B cell (primary cell): Measurements from ENCODE around the gene AP3M1. TPM values are rescaled to one million over a fixed set of nuclear protein-coding genes. Genes with fewer than 3 reads are reported as not detected.

Experiments used
- ATAC-seq: fragments of 200-7000 bp; cut with Tn5 transposase; one replicate; pipeline ENCODE4 v1.10.0; 2021; ENCODE audit warnings: low read depth, mild to moderate bottlenecking, moderate number of reproducible peaks, moderate library complexity
- CTCF ChIA-PET: fragments of 350-600 bp; sonication (Branson Sonifier 250); formaldehyde crosslinking; loops from one replicate; lab custom pipeline; 2021; ENCODE audit warnings: antibody characterized with exemption, inconsistent platforms; lab: Charles Lee
- POLR2A ChIA-PET: fragments of 350-600 bp; sonication (Branson Sonifier 250); formaldehyde crosslinking; loops from one replicate; lab custom pipeline; 2021; ENCODE audit warnings: antibody characterized with exemption; lab: Charles Lee
- DNase-seq: peaks from one replicate; pipeline ENCODE4 v3.0.0; 2013
- H2AFZ ChIP-seq: 2 replicates; pipeline ENCODE4 v1.6.1; 2012; ENCODE audit warnings: mild to moderate bottlenecking, low read depth, low read length; ENCODE audit not compliant: insufficient read depth, poor library complexity, severe bottlenecking
- H3K27ac ChIP-seq, 2 donors: 1 replicate in 1 of 2; 2 replicates in 1 of 2; pipeline ENCODE4 v1.5.1; 2012 to 2013; ENCODE audit warnings: low read length in 2 of 2, mild to moderate bottlenecking in 2 of 2, moderate library complexity in 1 of 2
- H3K27me3 ChIP-seq, 4 experiments: fragments of 200-600 bp in 1 of 4; sonication (generic) in 1 of 4; replicated peaks in 1 of 4; 1 replicate in 2 of 4; 2 replicates in 2 of 4; pipeline versions ENCODE4 v1.6.1 to v1.7.0; 2013 to 2016; ENCODE audit warnings: low read length in 3 of 4, mild to moderate bottlenecking in 2 of 4, mixed read lengths in 1 of 4, moderate library complexity in 1 of 4; ENCODE audit not compliant: insufficient read depth in 4 of 4, control insufficient read depth in 3 of 4; ENCODE audit errors: control extremely low read depth in 1 of 4
- H3K36me3 ChIP-seq, 2 experiments: replicated peaks in 1 of 2; 1 replicate in 1 of 2; 2 replicates in 1 of 2; pipeline versions ENCODE4 v1.6.1 to v1.7.1; 2013; ENCODE audit warnings: low read length in 1 of 2; ENCODE audit not compliant: insufficient read depth in 2 of 2, control insufficient read depth in 1 of 2; ENCODE audit errors: control extremely low read depth in 1 of 2, extremely low read depth in 1 of 2
- H3K4me1 ChIP-seq, 2 donors: fragments of 200-600 bp in 1 of 2; sonication (generic) in 1 of 2; 1 replicate in 1 of 2; 2 replicates in 1 of 2; pipeline versions ENCODE4 v1.5.1 to v1.6.1; 2013 to 2017; ENCODE audit warnings: low read length in 2 of 2; ENCODE audit not compliant: control insufficient read depth in 2 of 2, insufficient read depth in 2 of 2
- H3K4me2 ChIP-seq: replicated peaks from 2 replicates; pipeline ENCODE3; 2012; ENCODE audit warnings: mild to moderate bottlenecking, low read depth, low read length; ENCODE audit not compliant: poor library complexity, severe bottlenecking
- H3K4me3 ChIP-seq, 5 experiments: fragments of 200-600 bp in 1 of 5; sonication (generic) in 1 of 5; 1 replicate in 3 of 5; 2 replicates in 2 of 5; pipeline versions ENCODE4 v1.5.1 to v1.7.0; 2011 to 2016; ENCODE audit warnings: low read length in 4 of 5, mild to moderate bottlenecking in 4 of 5, low read depth in 2 of 5, control low read depth in 1 of 5, moderate library complexity in 1 of 5; ENCODE audit not compliant: insufficient read depth in 1 of 5; ENCODE audit errors: control extremely low read depth in 1 of 5, extremely low read depth in 1 of 5
- H3K79me2 ChIP-seq: fragments of 200-600 bp; sonication (generic); one replicate; pipeline ENCODE4 v1.6.0; 2016; ENCODE audit warnings: low read length; ENCODE audit not compliant: control insufficient read depth, insufficient read depth
- H3K9ac ChIP-seq: fragments of 200-600 bp; sonication (generic); 2 replicates; pipeline ENCODE4 v1.6.1; 2017; ENCODE audit warnings: mild to moderate bottlenecking, low read length, moderate library complexity
- H3K9me3 ChIP-seq, 3 donors: one replicate each; pipeline versions ENCODE4 v1.6.1 to v1.7.1; 2013; ENCODE audit warnings: low read length in 2 of 3; ENCODE audit not compliant: control insufficient read depth in 2 of 3, insufficient read depth in 1 of 3; ENCODE audit errors: control extremely low read depth in 1 of 3
- H4K20me1 ChIP-seq: 2 replicates; pipeline ENCODE4 v1.6.0; 2012; ENCODE audit warnings: mild to moderate bottlenecking, low read length; ENCODE audit not compliant: insufficient read depth, control insufficient read depth, poor library complexity, severe bottlenecking
- H3K27ac Mint-ChIP-seq: one replicate; pipeline ENCODE4 v1.8.0; 2021; ENCODE audit warnings: mixed read lengths
- H3K27me3 Mint-ChIP-seq: one replicate; pipeline ENCODE4 v1.8.0; 2021; ENCODE audit warnings: mixed read lengths
- H3K4me1 Mint-ChIP-seq: one replicate; pipeline ENCODE4 v1.8.0; 2021; ENCODE audit warnings: mixed read lengths
- H3K4me3 Mint-ChIP-seq: one replicate; pipeline ENCODE4 v1.8.0; 2021; ENCODE audit warnings: mixed read lengths
- H3K9me3 Mint-ChIP-seq: one replicate; pipeline ENCODE4 v1.8.0; 2022; ENCODE audit warnings: mixed read lengths; ENCODE audit not compliant: insufficient read depth
- EZH2 ChIP-seq: IDR thresholded peaks from 2 replicates; pipeline ENCODE4 v1.6.1; 2012; ENCODE audit warnings: borderline replicate concordance, low read depth, mild to moderate bottlenecking, moderate library complexity, low read length; ENCODE audit not compliant: insufficient read depth, poor library complexity, severe bottlenecking
- WGBS: methylation state at CpG from one replicate; pipeline ENCODE4 v1.1.5; 2013; ENCODE audit warnings: missing lambda C conversion rate; ENCODE audit not compliant: insufficient coverage; 5-methylcytosine and 5-hydroxymethylcytosine counted together
- intact Hi-C: fragments of 100-400 bp; cut with micrococcal nuclease; formaldehyde crosslinking; loops from one replicate; pipeline ENCODE4 v1.10.0; 2022
- polyA plus RNA-seq: library from polyadenylated mRNA; depleted of rRNA; stranded (reverse); fragments of >200 nt; gene quantifications from 2 replicates; pipeline ENCODE4 v1.2.3, GENCODE V29; 2012
- total RNA-seq, 2 donors: library from RNA; stranded (reverse); fragments of 120-200 nt in 1 of 2; gene quantifications; 1 replicate in 1 of 2; 2 replicates in 1 of 2; pipeline versions ENCODE4 v1.2.3 to v1.2.4, GENCODE V29; 2013 to 2022
- TF ChIP-seq, protein P1 (sequence below): fragments of 200-600 bp; IDR thresholded peaks from one replicate; pipeline ENCODE4 v1.8.0; 2022; ENCODE audit warnings: antibody characterized with exemption, mild to moderate bottlenecking

Gene AP3M1
- total and polyA plus RNA-seq, 2 donors (not counting 1 experiment from before 2014, with no cell fraction given), result 21.6 to 50.4 TPM

DNA sequence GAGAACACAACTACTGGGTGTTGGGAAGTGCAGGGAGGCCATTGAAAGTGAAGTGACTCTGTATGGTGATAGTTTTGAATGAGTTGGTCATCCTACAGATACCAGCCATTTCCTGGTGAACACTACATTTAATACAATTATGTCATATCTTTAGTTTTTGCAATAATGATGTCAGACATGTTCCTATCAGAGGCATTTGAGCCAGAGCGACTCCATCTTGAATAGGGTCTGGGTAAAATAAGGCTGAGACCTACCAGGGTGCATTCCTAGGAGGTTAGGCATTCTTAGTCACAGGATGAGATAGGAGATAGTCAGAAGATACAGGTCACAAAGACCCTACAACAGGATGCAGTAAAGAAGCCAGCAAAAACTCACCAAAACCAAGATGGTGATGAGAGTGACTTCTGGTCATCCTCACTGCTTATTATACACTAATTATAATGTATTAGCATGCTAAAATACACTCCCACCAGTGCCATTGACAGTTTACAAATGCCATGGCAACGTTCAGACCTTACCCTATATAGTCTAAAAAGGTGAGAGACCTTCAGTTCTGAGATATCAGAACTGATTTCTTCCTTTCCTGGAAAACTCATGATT is 28.6 kb upstream of the AP3M1 start:
- Mint-ChIP-seq H3K9me3 (no peaks in the 10 kb centered on the region), H3K4me1 (peaks cover 58% of the 10 kb centered on the region), H3K27ac (peak overlapping the region; percentile 73), H3K4me3 (peak overlapping the region; percentile 58), H3K27me3 (no peaks in the 10 kb centered on the region)
- H3K4me1 ChIP-seq, result peaks cover 38 to 52% of the 10 kb centered on the region in 2 donors
- H4K20me1 ChIP-seq, result peaks cover 12% of the 10 kb centered on the region
- intact Hi-C loops, result loop anchor here (5.0 kb wide), 2 partner anchors 33 to 48 kb away; no protein-coding TSS in a partner anchor
- no peak for TF ChIP-seq EZH2
- TF ChIP-seq, protein P1, sequence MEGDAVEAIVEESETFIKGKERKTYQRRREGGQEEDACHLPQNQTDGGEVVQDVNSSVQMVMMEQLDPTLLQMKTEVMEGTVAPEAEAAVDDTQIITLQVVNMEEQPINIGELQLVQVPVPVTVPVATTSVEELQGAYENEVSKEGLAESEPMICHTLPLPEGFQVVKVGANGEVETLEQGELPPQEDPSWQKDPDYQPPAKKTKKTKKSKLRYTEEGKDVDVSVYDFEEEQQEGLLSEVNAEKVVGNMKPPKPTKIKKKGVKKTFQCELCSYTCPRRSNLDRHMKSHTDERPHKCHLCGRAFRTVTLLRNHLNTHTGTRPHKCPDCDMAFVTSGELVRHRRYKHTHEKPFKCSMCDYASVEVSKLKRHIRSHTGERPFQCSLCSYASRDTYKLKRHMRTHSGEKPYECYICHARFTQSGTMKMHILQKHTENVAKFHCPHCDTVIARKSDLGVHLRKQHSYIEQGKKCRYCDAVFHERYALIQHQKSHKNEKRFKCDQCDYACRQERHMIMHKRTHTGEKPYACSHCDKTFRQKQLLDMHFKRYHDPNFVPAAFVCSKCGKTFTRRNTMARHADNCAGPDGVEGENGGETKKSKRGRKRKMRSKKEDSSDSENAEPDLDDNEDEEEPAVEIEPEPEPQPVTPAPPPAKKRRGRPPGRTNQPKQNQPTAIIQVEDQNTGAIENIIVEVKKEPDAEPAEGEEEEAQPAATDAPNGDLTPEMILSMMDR, result no peak
- H3K79me2 ChIP-seq, result peaks cover 93% of the 10 kb centered on the region
- H3K4me3 ChIP-seq, result peak overlapping the region in 1 of 5 experiments; percentile 8
- H3K9me3 ChIP-seq, result no peaks in the 10 kb centered on the region
- no peaks in the 10 kb centered on the region for H3K27me3 ChIP-seq
- peak overlapping the region in 1 of 2 donors; percentile 56 for H3K27ac ChIP-seq
- H2AFZ ChIP-seq, result no peak overlapping the region
- DNase-seq, result no peak
- peak overlapping the region; percentile 57 for H3K4me2 ChIP-seq
- WGBS, result no CpG with 5 or more reads among the region's 2 CpGs
- peak overlapping the region; percentile 19 for H3K9ac ChIP-seq
- peaks cover 0 to 2% of the 10 kb centered on the region in 2 experiments for H3K36me3 ChIP-seq
- ChIA-PET POLR2A (interaction anchor here (0.8 to 3.5 kb wide), 4 partner anchors 13 to 28 kb away, joined by 3 to 31 read pairs (median 6); partner anchors contain the start of genes ADK and AP3M1), CTCF (interaction anchor here (1.0 to 1.1 kb wide), 3 partner anchors 33 to 64 kb away, joined by 3 to 4 read pairs (median 3); no protein-coding TSS in a partner anchor)
- ATAC-seq, result no peak
